GM19351 (cell line): ENCODE data around the gene TBX19.

ENCODE experiments used
- ATAC-seq: cut with Tn5 transposase; IDR thresholded peaks from one replicate; pipeline ENCODE4 v1.9.1; 2021; ENCODE audit warnings: mild to moderate bottlenecking, moderate library complexity; ENCODE audit not compliant: unreplicated experiment

TBX19 gene

GRCh38 chr1:168279253-168279652, 1.4 kb upstream of the TBX19 start:
- ATAC-seq = no peak

- no peak for ATAC-seq
These were observed 1.1 kb downstream of the TBX19 start for GRCh38 chr1:168281603-168282325.

DNA sequence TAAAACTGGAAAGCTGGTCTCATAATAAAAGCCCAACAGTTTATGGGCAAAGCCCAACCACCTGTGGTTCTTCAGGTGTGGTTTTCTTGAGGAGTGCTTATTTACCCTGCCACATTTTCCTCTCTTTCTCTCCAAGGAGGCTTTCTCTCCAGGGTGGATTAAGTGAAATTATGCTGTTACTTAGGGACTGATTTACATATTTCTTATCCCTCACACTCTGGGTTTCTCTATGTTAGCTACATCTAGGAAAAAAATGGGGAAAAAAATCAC, 4.8 kb downstream of the TBX19 start:
- no peak for ATAC-seq

DNA sequence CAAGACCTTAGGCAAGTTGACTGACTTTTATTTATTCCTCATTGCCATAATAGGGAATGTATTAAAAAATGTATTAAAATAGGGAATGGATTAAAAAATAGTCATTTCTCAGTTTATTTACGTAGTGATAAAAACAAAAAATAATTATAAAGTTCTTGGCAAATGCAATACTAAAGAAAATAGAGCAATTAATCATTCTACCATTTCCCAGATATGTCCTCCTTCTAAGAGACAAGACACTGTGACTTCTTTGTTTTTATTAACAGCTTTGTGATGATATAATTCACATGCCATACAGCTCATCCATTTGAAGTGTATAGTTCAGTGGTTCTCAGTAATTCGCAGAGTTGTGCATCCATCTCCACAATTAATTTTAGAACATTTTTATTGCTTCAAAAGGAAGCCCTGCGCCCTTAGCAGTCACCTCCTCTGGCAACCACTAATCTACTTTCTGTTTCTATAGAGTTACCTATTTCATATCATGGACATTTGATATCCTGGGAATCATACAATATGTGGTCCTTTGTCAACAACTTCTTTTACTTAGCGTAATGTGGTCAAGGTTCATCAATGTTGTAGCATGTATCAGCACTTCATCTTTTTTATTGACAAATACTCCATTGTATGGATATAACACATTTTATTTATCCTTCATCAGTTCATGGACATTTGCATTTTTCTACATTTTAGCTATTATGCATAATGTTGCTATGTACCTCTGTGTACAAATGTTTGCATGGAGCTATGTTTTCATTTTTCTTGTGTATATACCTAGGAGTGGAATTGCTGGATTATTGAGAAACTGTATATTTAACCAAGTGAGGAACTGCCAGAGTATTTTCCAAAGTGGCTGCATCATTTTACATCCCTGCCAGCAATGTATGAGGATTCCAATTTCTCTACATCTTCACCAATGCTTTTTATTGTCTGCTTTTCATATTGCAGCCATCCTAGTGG, 5.6 kb downstream of the TBX19 start:
- ATAC-seq = no peak

GRCh38 chr1:168287237-168287664, 6.6 kb downstream of the TBX19 start:
- peak; percentile 53 for ATAC-seq

- no peak for ATAC-seq
These were observed 7.8 kb downstream of the TBX19 start for GRCh38 chr1:168288311-168289052.

DNA sequence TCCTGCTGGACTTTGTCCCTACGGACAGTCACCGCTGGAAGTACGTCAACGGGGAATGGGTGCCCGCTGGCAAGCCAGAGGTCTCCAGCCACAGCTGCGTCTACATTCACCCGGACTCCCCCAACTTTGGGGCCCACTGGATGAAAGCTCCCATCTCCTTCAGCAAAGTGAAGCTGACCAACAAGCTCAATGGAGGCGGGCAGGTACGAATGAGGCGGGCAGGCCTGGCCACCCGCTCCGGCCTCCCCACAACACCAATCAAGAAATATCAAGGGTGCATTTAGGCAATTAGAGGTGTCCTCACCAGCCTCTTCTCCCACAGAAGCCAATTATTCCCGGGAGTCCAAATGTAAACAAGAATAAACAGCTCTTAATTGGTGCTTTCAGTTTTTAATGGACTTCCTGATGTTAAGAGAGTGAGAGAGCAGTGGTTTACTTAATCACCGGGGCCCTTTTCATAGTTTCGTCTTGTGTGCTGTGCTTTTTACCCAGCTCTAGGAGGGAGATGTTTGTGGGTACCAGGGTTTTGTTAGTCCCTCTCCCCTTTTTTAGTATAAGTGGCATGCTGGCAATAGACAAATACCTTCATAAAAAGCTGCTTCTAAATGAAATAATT, 10.7 kb downstream of the TBX19 start:
- no peak for ATAC-seq

- ATAC-seq = no peak
These were observed 12.7 kb downstream of the TBX19 start for GRCh38 chr1:168293356-168293755.

GRCh38 chr1:168295411-168296114, 14.9 kb downstream of the TBX19 start:
- no peak for ATAC-seq

- ATAC-seq = no peak
These were observed 16.5 kb downstream of the TBX19 start for GRCh38 chr1:168297019-168297730.

DNA sequence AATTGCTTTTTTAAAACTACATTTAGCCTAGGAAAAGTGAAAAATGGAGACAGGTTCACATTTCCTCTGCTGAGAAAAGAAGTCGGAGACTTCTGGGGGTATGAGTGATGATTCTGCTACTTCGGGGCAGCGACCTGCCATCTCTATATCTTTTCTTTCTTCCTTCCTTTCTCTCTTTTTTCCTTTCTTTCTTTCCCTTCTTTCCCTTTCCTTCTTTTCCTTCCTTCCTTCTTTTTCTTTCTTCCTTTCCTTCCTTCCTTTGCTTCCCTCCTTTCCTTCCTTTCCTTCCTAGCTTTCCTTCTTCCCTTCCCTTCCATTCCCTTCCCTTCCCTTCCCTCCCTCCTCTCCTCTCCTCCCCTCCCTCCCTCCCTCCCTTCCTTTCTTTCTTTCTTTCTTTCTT, 17.8 kb downstream of the TBX19 start:
- no peak for ATAC-seq

DNA sequence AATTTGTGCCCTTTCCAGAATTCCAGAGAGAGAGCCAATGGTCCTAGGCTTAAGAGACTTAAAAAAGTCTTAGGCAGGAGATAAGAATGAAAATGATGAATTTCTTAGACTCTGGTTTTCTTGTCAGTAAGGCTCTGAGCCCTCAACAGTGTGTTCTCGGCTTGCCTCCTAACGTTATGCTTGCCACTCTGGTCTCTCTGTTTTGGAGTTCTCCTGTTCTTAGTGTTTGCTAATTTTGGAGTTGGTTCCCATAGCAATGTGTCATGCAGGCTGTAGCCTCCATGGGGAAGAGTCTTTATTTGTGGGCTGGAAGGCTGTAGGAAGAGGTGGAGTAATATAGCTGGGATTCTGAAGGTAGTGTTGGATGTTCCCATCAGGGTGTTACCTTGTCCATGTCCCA, 19.9 kb downstream of the TBX19 start:
- ATAC-seq = no peak

DNA sequence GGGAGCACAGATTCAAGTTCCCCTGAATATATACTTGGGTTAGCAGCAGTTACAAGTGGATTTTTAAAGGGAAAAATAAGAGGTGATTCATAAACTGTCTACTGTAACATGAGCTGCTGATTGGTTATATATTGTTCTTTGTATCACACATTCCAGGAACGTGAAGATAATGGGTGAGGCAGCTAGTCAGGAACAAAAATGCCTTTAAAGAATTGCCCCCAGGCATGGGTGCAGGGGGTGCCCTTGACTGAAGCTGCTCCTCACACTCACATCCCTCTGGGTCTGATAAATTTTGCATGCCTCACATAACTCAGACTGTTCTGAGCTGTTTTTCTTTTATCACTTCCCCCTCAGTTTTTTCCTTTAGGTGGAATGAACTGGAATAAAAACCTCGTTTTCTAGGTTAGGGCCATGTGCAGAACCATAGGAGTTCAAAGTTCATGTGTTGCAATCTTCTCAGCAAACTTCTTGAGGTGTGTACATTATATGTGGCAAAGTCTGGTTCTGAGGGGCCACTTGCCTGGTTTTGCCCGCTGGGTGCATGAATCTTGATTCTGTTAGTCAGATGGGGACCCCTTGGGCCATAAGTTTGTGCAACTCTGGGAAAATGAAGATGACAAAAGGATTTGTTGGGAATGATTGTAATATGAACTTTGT, 21.1 kb downstream of the TBX19 start:
- ATAC-seq = no peak

- no peak for ATAC-seq
These were observed 23.3 kb downstream of the TBX19 start for GRCh38 chr1:168303716-168304540.

- no peak for ATAC-seq
These were observed 24.2 kb downstream of the TBX19 start for GRCh38 chr1:168304865-168305264.

- peak; percentile 63 for ATAC-seq
These were observed 32.3 kb downstream of the TBX19 start for GRCh38 chr1:168312718-168313604.

- no peak for ATAC-seq
These were observed 35.5 kb downstream of the TBX19 start for GRCh38 chr1:168316142-168316541.
